A673 (cell line): ENCODE results near the gene PCBD2. TPM values are rescaled to one million over a fixed set of nuclear protein-coding genes. Genes with fewer than 3 reads are reported as not detected.

Source experiments
- BruUV-seq: library from RNA; stranded (reverse); fragments of 400-500 nt; replicated peaks from 2 replicates; lab custom pipeline; 2021; lab: Mats Ljungman, UMichigan
- CTCF ChIA-PET: fragments of 300-600 bp; sonication (Branson Sonifier 250); formaldehyde crosslinking; loops from one replicate; lab custom pipeline; 2022; ENCODE audit warnings: antibody characterized with exemption; lab: Charles Lee
- POLR2A ChIA-PET: fragments of 300-600 bp; sonication (Branson Sonifier 250); formaldehyde crosslinking; loops from one replicate; lab custom pipeline; 2022; ENCODE audit warnings: antibody characterized with exemption; ENCODE audit not compliant: low non-redundant PET; lab: Charles Lee
- DNase-seq: peaks from one replicate; pipeline ENCODE4 v3.0.0-alpha.2; 2015; ENCODE audit warnings: low spot score
- H3K27ac ChIP-seq: fragments of 200-600 bp; sonication (generic); 2 replicates; pipeline ENCODE4 v1.5.1; 2016; ENCODE audit warnings: mixed run types, low read depth, mild to moderate bottlenecking, mixed read lengths, antibody characterized with exemption, low read length; ENCODE audit not compliant: poor library complexity, severe bottlenecking
- H3K27me3 ChIP-seq: fragments of 200-600 bp; sonication (generic); replicated peaks from 2 replicates; pipeline ENCODE4 v1.6.1; 2017; ENCODE audit warnings: mixed run types, low read depth, mild to moderate bottlenecking, mixed read lengths, antibody characterized with exemption, low read length; ENCODE audit not compliant: insufficient read depth, poor library complexity
- H3K36me3 ChIP-seq: fragments of 200-600 bp; sonication (generic); 2 replicates; pipeline ENCODE4 v1.6.1; 2016; ENCODE audit warnings: mixed run types, mild to moderate bottlenecking, mixed read lengths, antibody characterized with exemption, low read length; ENCODE audit not compliant: insufficient read depth, poor library complexity, severe bottlenecking
- H3K4me1 ChIP-seq: fragments of 200-600 bp; sonication (generic); 2 replicates; pipeline ENCODE4 v1.6.1; 2017; ENCODE audit warnings: mixed run types, mild to moderate bottlenecking, mixed read lengths, antibody characterized with exemption, low read length; ENCODE audit not compliant: insufficient read depth, poor library complexity, severe bottlenecking
- H3K4me3 ChIP-seq: fragments of 200-600 bp; sonication (generic); 2 replicates; pipeline ENCODE4 v1.5.1; 2016; ENCODE audit warnings: low read depth, mixed run types, mild to moderate bottlenecking, mixed read lengths, low read length; ENCODE audit not compliant: poor library complexity, severe bottlenecking
- H3K9me3 ChIP-seq: fragments of 200-600 bp; sonication (generic); 2 replicates; pipeline ENCODE4 v1.6.1; 2016; ENCODE audit warnings: mixed run types, low read depth, mild to moderate bottlenecking, mixed read lengths, antibody characterized with exemption, low read length; ENCODE audit not compliant: poor library complexity, severe bottlenecking
- EZH2 ChIP-seq: fragments of 200-600 bp; sonication (generic); IDR thresholded peaks from 2 replicates; pipeline ENCODE4 v1.6.1; 2017; ENCODE audit warnings: borderline replicate concordance, low read depth, mild to moderate bottlenecking, mixed read lengths, antibody characterized with exemption, low read length; ENCODE audit not compliant: poor library complexity, severe bottlenecking
- intact Hi-C: fragments of 100-400 bp; cut with micrococcal nuclease; formaldehyde crosslinking; loops from one replicate; pipeline ENCODE4 v1.10.0; 2022; ENCODE audit not compliant: unreplicated experiment
- total RNA-seq: library from RNA; stranded (reverse); gene quantifications from 2 replicates; pipeline ENCODE4 v1.2.3, GENCODE V29; 2021
- TF ChIP-seq, protein P1 (sequence below): fragments of 300-800, 200-600 bp; sonication (generic); conservative IDR thresholded peaks from 2 replicates; pipeline ENCODE4 v1.5.1; 2017; ENCODE audit warnings: low read depth, mild to moderate bottlenecking, antibody characterized with exemption, low read length, moderate library complexity, mixed read lengths

PCBD2 gene
- total RNA-seq, 1 experiment from 2014 or later: 13.8 TPM

DNA sequence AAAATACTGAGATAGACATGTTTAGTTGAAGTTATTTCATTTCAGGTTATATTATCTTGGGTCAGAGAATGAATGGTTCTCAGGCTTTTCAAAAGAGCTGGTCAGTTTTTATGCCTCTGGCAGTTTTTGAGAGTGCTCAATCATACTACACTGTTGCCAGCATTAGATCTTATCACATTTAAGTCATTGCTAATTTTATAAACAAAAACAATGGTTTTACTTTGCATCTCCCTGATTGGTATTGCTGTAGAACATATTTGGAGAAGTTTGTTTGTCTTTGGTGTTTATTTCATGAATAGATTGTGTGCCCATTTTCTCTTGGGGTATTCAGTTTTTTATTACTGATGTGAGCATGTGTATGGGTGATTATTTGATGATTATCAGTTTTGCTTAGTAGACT lies 64.2 kb downstream of the PCBD2 start:
- POLR2A ChIA-PET: no interaction called here
- H3K4me3 ChIP-seq: no peak overlapping the region
- H3K36me3 ChIP-seq: no peaks in the 10 kb centered on the region
- no peak for DNase-seq
- TF ChIP-seq, protein P1, sequence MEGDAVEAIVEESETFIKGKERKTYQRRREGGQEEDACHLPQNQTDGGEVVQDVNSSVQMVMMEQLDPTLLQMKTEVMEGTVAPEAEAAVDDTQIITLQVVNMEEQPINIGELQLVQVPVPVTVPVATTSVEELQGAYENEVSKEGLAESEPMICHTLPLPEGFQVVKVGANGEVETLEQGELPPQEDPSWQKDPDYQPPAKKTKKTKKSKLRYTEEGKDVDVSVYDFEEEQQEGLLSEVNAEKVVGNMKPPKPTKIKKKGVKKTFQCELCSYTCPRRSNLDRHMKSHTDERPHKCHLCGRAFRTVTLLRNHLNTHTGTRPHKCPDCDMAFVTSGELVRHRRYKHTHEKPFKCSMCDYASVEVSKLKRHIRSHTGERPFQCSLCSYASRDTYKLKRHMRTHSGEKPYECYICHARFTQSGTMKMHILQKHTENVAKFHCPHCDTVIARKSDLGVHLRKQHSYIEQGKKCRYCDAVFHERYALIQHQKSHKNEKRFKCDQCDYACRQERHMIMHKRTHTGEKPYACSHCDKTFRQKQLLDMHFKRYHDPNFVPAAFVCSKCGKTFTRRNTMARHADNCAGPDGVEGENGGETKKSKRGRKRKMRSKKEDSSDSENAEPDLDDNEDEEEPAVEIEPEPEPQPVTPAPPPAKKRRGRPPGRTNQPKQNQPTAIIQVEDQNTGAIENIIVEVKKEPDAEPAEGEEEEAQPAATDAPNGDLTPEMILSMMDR: no peak
- no peak for TF ChIP-seq EZH2
- H3K9me3 ChIP-seq: no peaks in the 10 kb centered on the region
- no peak overlapping the region for H3K27ac ChIP-seq
- CTCF ChIA-PET: interaction anchor here (0.6 kb wide), 1 partner anchor 497 kb away, joined by 3 read pairs; no protein-coding TSS in a partner anchor
- no peaks in the 10 kb centered on the region for H3K4me1 ChIP-seq
- no peaks in the 10 kb centered on the region for H3K27me3 ChIP-seq
- intact Hi-C loops: no loop called here
- no TSS peak for BruUV-seq

DNA sequence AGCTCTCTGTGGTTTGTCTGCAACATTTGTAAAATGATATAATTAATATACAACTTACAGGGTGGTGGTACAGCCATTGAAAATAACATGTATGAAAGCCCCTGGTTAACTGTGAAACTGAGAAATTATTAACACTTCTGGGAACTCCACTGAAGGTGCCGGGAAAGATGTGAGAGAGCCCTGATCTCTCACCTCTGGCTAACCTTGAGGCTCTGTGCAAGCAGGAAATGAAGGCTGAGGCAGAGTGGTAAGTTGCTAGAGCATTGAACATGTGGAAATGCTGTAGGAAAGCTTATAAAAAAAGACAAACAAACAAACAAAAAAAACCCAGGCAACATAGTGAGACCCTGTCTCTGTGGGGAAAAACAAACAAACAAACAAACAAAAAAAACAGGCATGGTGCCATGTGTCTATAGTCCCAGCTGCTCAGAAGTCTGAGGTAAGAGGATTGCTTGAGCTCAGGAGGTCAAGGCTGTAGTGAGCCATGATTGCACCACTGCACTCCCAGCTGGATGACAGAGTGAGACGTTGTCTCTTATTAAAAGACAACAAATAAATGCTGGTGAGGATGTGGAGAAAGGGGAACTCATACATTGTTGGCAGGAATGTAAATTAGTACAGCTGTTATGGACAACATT lies 70.3 kb downstream of the PCBD2 start:
- Histone ChIP-seq H3K9me3 (no peaks in the 10 kb centered on the region), H3K36me3 (no peaks in the 10 kb centered on the region), H3K27ac (no peak overlapping the region), H3K27me3 (no peaks in the 10 kb centered on the region), H3K4me1 (no peaks in the 10 kb centered on the region), H3K4me3 (no peak overlapping the region)
- no peak for DNase-seq
- ChIA-PET CTCF (no interaction called here), POLR2A (no interaction called here)
- BruUV-seq: no TSS peak
- intact Hi-C loops: no loop called here
- no peak for TF ChIP-seq EZH2
- TF ChIP-seq, protein P1: no peak

DNA sequence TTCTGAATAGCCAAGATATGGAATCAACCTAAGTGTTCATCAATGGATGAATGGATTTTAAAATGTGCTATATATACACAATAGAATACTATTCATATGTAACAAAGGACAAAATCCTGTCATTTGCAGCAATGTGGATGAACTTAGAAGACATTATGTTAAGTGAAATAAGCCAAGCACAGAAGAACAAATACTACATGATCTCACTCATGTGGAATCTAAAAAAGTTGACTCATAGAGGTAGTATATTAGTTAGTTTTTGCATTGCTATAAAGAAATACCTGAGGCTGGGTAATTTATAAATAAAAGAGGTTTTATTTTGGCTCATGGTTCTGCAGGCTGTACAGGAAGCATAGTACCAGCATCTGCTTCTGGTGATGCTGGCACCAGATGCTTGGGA lies 70.9 kb downstream of the PCBD2 start:
- no peak for TF ChIP-seq EZH2
- TF ChIP-seq, protein P1: no peak
- Histone ChIP-seq H3K4me1 (no peaks in the 10 kb centered on the region), H3K9me3 (no peaks in the 10 kb centered on the region), H3K4me3 (no peak overlapping the region), H3K36me3 (no peaks in the 10 kb centered on the region), H3K27me3 (no peaks in the 10 kb centered on the region), H3K27ac (no peak overlapping the region)
- BruUV-seq: no TSS peak
- intact Hi-C loops: no loop called here
- no peak for DNase-seq
- ChIA-PET CTCF (no interaction called here), POLR2A (no interaction called here)
